ENCODE results near the gene BLTP1. TPM values are rescaled to one million over a fixed set of nuclear protein-coding genes. Genes with fewer than 3 reads are reported as not detected.

The BLTP1 gene
- total RNA-seq, 1 experiment from 2014 or later = 28.0 TPM

DNA sequence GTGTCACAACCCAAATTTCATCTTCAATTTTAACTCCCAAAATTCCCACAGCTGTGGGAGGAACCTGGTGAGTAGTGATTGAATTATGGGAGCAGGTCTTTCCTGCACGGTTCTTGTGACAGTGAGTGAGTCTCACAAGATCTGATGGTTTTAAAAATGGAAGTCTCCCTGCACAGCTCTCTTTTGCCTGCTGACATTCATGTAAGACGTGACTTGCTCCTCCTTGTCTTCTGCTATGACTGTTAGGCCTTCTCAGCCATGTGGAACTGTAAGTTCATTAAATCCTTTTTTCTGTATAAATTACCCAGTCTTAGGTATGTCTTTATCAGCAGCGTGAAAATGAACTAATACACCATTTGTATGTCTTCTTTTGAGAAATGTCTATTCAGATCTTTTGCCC lies 13.0 kb upstream of the BLTP1 start:
- ChIA-PET POLR2A (no interaction called here), CTCF (no interaction called here)
- no peak overlapping the region for H3K4me3 Mint-ChIP-seq (ENCODE audit: unreplicated experiment)
- no peaks in the 10 kb centered on the region for H3K4me1 Mint-ChIP-seq (ENCODE audit: insufficient read depth, unreplicated experiment)
- H3K36me3 Mint-ChIP-seq (ENCODE audit: insufficient read depth, unreplicated experiment) = no peaks in the 10 kb centered on the region
- no peak for DNase-seq (ENCODE audit: unreplicated experiment)
- TF ChIP-seq, protein P1, sequence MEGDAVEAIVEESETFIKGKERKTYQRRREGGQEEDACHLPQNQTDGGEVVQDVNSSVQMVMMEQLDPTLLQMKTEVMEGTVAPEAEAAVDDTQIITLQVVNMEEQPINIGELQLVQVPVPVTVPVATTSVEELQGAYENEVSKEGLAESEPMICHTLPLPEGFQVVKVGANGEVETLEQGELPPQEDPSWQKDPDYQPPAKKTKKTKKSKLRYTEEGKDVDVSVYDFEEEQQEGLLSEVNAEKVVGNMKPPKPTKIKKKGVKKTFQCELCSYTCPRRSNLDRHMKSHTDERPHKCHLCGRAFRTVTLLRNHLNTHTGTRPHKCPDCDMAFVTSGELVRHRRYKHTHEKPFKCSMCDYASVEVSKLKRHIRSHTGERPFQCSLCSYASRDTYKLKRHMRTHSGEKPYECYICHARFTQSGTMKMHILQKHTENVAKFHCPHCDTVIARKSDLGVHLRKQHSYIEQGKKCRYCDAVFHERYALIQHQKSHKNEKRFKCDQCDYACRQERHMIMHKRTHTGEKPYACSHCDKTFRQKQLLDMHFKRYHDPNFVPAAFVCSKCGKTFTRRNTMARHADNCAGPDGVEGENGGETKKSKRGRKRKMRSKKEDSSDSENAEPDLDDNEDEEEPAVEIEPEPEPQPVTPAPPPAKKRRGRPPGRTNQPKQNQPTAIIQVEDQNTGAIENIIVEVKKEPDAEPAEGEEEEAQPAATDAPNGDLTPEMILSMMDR (IDR thresholded peaks at IDR 0.05; ENCODE audit: unreplicated experiment) = no peak
- BruUV-seq (replicated peaks) = no TSS peak
- H3K27ac Mint-ChIP-seq (ENCODE audit: low read depth, unreplicated experiment) = no peak overlapping the region
- H3K9me3 Mint-ChIP-seq (ENCODE audit: unreplicated experiment) = no peaks in the 10 kb centered on the region
- intact Hi-C loops (cut with micrococcal nuclease) = no loop called here
- H3K27me3 Mint-ChIP-seq (ENCODE audit: insufficient read depth, unreplicated experiment) = no peaks in the 10 kb centered on the region

DNA sequence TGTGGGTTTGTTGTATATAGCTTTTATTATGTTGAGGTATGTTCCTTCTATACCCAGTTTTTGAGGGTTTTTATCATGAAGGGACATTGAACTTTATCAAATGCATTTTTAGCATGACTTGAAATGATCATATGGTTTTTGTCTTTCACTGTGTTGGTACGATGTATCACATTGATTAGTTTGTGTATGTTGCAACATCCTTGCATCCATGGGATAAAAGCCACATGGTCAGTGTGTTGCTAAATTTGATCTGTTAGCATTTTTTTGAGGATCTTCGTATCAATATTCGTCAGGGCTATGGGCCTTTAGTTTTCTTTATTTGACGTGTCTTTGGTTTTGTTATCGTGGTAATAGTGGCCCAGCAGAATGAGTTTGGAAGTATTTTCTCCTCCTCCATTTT lies 11.3 kb upstream of the BLTP1 start:
- CTCF ChIA-PET = no interaction called here
- Mint-ChIP-seq H3K36me3 (ENCODE audit: insufficient read depth, unreplicated experiment) (no peaks in the 10 kb centered on the region), H3K27ac (ENCODE audit: low read depth, unreplicated experiment) (no peak overlapping the region), H3K4me3 (ENCODE audit: unreplicated experiment) (no peak overlapping the region), H3K4me1 (ENCODE audit: insufficient read depth, unreplicated experiment) (no peaks in the 10 kb centered on the region), H3K9me3 (ENCODE audit: unreplicated experiment) (no peaks in the 10 kb centered on the region), H3K27me3 (ENCODE audit: insufficient read depth, unreplicated experiment) (no peaks in the 10 kb centered on the region)
- no peak for DNase-seq (ENCODE audit: unreplicated experiment)
- no TSS peak for BruUV-seq (replicated peaks)
- POLR2A ChIA-PET = no interaction called here
- TF ChIP-seq, protein P1 (IDR thresholded peaks at IDR 0.05; ENCODE audit: unreplicated experiment) = no peak
- intact Hi-C loops (cut with micrococcal nuclease) = no loop called here

DNA sequence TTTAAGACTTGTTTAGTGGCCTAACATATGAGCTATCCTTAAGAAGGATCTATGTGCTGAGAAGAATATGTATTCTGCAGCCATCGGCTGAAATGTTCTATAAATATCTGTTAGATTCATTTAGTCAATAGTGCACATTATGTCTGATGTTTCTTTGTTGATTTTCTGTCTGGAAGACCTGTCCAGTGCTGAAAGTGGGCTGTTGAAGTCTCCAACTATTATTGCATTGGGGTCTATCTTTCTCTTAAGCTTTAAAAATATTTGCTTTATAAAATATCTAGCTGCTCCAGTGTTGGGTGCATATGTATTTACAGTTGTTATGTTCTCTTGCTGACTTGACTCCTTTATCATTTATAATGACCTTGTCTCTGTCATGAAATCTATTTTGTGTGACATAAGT lies 9.4 kb upstream of the BLTP1 start:
- BruUV-seq (replicated peaks) = no TSS peak
- H3K27me3 Mint-ChIP-seq (ENCODE audit: insufficient read depth, unreplicated experiment) = no peaks in the 10 kb centered on the region
- H3K27ac Mint-ChIP-seq (ENCODE audit: low read depth, unreplicated experiment) = no peak overlapping the region
- no peaks in the 10 kb centered on the region for H3K36me3 Mint-ChIP-seq (ENCODE audit: insufficient read depth, unreplicated experiment)
- POLR2A ChIA-PET = interaction anchor here (0.7 kb wide), 1 partner anchor 20 kb away, joined by 3 read pairs; no protein-coding TSS in a partner anchor
- no peaks in the 10 kb centered on the region for H3K4me1 Mint-ChIP-seq (ENCODE audit: insufficient read depth, unreplicated experiment)
- DNase-seq (ENCODE audit: unreplicated experiment) = no peak
- CTCF ChIA-PET = no interaction called here
- no peaks in the 10 kb centered on the region for H3K9me3 Mint-ChIP-seq (ENCODE audit: unreplicated experiment)
- intact Hi-C loops (cut with micrococcal nuclease) = no loop called here
- TF ChIP-seq, protein P1 (IDR thresholded peaks at IDR 0.05; ENCODE audit: unreplicated experiment) = no peak
- H3K4me3 Mint-ChIP-seq (ENCODE audit: unreplicated experiment) = no peak overlapping the region

DNA sequence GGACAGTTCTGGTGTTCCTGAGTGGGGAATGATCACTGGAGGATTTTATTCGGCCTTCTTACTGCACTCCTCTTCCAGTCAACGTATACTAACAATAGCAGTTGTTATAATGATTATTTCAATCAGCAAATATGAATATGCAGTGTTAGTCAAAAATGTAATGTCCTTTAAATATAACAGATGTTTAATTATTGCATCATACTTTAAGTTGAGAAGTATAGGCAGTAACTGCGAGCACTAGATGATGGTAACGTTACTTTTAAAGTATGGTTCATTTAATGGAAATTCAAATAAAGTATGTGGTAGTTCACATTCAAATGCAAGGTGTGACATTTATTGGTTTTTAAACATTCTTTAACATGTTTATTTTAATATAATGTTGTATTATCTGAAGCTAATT lies 5.5 kb upstream of the BLTP1 start:
- TF ChIP-seq, protein P1 (IDR thresholded peaks at IDR 0.05; ENCODE audit: unreplicated experiment) = no peak
- Mint-ChIP-seq H3K27ac (ENCODE audit: low read depth, unreplicated experiment) (no peak overlapping the region), H3K9me3 (ENCODE audit: unreplicated experiment) (no peaks in the 10 kb centered on the region), H3K36me3 (ENCODE audit: insufficient read depth, unreplicated experiment) (no peaks in the 10 kb centered on the region), H3K27me3 (ENCODE audit: insufficient read depth, unreplicated experiment) (no peaks in the 10 kb centered on the region), H3K4me3 (ENCODE audit: unreplicated experiment) (no peak overlapping the region), H3K4me1 (ENCODE audit: insufficient read depth, unreplicated experiment) (no peaks in the 10 kb centered on the region)
- ChIA-PET POLR2A (no interaction called here), CTCF (interaction anchor here (0.6 kb wide), 1 partner anchor 246 kb away, joined by 5 read pairs; no protein-coding TSS in a partner anchor)
- intact Hi-C loops (cut with micrococcal nuclease) = no loop called here
- no TSS peak for BruUV-seq (replicated peaks)
- no peak for DNase-seq (ENCODE audit: unreplicated experiment)

Measured in MCF 10A (cell line).